DMS 273 (cell line): Measurements from ENCODE around the gene ATAT1.
A peak's percentile ranks its signal among the peaks of the same experiment; 100 is the strongest.

Source experiments
- DNase-seq: peaks from one replicate; lab custom pipeline; 2025; ENCODE audit not compliant: unreplicated experiment; lab: John Stamatoyannopoulos, UW

Gene ATAT1

DNA sequence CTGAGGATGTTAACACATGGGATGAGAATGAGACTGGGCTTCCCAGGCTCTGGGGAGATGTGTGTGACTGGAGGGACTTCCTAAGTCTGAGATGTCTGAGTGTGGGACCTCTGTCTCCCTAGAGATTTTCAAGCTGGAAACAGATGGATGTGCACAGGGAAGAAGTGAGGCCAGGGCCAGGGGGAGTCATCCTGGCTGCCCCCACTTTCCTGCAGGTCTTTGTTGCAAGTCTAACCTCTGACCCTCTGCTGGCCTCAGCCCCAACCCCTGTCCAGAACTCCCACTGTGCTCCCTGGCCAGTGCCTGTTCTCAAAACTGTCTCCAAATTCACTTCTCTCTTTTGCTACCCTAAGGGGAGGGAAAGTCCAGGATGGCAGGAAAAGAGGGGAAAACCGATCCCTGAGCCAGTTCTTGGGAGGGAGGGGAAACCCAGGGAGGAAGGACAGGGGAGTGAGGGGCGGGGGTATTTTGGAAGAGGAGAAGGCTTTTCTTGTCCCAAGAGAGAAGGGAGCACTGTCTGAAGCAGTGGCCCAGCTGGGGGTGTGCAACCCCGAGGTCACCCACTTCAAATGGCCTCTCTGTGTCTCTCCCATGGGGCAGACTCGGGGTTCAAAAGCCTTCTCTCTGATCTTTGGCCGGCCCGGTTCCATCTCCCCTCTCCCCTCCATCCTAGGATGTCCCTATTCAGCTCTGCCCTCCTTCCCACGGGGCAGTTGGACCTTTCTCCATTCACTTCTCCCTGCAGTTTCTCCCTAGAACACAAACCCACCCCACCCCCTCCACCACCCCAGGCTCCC is 56.7 kb downstream of the ATAT1 start:
- DNase-seq, result no peak

DNA sequence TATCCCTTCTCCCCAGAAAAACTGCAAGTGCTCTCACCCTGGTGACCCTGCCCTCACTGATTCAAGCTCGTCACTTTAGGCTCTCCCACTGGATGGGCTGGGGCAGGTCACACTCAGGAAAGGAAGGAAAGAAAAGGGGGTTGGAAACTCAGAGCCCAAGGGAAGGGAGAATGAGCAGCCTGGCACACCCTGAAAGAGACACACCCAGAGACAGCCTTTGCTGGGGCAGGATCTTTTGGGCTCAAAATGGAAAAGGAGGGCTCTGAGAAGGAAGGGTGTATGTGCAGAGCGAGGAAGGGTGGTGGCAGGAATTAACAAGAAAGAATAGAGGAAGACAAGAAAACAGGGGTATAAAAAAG is 57.3 kb downstream of the ATAT1 start:
- DNase-seq, result no peak

DNA sequence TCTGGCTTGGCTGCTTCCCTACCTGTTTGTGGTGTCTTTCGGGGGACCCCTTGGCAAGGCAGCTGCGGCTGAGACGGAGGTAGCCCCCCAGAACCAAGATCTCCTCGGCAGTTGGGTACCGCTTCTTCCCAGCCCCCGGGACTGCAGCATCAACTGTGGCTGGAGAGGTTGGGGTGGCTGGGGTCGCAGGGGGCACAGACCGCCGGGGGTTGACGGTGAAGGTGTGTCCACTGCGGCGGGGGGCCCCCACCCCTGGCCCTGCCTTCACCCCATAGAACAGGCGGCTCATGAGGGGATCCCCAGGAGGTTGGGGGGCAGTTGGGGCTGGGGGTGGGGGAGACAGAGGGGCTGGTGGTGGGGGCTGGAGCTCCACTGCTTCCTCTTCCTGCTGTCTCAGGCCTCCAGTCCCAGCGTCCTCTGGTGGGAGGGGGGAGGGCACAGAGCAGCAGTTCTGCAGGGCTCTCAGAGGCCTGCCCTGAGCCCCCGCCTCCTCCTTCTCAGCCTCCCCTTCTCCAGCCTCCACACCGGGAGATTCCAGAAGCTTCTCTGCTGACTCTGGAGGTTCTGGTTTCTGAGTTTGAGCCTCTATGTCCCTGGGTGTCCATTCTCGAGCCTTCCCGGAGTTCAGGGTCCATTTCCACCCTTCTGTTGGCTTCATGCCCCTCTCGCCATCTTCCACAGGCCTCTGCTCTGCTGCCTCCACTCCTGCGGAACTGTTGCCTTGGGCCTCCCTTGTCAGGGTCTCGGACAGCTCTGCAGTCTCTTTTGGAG is 57.9 kb downstream of the ATAT1 start:
- no peak for DNase-seq

DNA sequence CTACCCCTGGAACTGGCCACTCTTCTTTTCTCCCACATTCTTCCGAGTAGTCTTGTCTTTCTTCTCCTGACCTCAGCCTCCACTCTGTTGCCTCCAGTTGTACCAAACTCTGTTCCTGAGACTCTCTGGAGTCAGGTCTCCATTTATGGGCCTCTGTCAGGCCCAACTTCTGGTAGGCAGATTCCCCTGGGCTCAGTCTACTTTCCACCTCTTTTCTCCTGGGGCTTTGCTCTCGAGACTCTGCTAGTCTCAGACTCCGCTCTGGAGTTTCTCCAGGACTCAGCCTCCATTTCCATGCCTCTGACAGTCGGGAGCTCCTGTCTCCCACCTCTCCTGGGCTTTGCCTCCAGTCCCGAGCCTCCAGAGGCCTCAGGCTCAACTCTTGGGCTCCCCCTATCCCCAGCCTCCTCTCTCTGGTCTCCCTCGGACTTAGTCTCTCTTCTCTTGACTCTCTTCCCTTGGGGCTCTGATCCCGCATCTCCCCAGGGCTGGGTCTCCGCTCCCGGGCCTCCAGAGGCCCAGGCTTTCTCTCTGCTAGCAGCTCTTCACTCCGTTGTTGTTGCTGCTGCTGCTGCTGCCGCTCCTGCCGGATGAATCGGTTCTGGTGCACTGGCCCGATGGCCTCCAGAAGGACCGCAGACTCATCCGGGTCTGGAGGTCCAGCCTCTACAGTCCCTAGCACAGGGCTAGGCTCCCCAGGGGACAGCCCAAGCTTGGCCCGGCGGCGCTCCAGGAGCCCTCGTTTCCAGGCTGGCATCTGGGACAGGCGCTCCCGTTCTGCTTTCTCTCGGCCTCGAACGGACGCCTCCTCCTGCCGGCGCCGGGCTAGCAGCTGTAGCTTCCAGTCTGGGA is 58.7 kb downstream of the ATAT1 start:
- no peak for DNase-seq

DNA sequence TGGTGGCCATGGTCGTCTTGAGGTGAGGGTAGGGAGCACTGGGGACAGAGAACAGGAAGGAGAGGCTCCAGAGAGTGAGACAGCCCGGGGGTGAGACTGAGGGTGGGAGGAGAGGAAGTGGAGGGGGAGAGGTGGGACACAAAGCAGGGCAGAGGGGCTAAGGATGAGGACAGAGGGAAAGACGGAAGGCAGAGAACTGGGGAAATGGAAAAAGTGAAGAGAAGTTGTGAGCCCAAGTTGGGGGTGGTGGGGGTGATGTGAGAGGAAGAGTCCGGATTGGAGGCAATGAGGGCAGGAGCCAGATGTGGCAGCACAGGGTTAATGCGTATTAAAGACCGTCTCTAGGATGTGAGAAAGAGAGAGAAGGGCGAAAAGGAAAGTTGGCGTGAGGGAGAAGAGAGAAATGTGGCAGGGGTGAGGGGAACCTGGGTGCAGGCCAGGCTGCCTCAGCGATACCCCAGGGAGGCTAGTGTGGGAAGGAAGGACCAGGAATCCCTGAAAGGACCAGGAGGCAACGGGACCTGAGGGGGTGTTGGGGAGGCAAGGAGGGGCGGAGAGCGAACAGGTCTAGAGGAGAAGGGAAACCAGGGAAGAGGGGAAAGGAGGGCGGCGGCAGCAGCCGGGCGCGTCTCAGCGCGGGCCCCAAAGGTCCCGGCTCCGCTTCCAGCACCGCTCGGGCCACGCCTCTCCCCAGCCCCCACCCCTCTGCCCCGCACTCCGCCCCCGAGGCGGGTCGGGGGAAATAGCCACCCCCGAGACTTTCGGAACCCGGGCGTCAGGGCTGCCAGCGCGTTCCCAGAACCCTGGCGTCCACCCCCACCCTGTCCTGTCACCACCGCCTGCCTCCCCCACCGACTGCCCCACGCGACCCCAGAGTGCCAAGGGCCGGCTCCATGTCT is 59.6 kb downstream of the ATAT1 start, which contains the start of gene PPP1R18:
Gene PPP1R18 (minus strand): TSS at position 637 of the 899 bp plus-strand sequence. CDS start 627 bp downstream, at position 10.
- peak; percentile 81 for DNase-seq

DNA sequence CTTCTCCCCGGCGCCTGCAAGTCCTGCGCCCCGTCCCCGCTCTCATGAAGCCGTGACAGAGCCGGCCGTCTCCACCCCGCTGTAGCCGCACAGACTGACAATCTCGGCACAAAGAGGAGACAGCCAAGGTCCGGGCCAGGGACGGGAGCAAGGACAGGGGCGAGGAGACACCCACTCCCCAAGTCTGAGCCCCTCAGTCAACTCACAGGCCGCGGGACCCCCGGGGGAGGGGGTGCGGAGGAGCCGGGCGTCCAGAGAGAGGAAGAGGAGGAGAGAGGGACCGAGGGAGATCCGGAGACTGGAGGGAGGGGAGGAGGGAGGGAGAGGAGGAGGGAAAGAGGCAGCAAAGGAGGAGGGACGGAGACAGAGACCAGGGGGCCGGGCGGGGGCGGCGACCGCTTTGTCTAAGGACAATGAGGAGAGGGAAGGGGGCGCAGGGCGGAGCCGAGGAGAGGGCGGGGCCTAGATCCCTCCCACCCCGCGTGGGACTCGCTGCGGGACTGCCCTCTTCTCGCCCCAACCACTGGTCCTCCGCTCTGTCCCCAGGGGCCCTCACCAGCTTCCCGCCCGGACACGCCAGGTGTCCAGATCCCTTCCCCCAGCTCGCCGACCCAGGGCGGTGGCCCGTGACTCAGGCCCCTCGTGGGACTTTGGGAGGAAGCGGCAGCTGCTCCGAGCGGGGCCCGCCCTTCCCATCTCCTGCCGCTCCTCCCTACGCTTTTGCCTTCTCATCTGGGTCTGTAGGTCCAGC is 60.4 kb downstream of the ATAT1 start:
- DNase-seq, result peak; percentile 89

DNA sequence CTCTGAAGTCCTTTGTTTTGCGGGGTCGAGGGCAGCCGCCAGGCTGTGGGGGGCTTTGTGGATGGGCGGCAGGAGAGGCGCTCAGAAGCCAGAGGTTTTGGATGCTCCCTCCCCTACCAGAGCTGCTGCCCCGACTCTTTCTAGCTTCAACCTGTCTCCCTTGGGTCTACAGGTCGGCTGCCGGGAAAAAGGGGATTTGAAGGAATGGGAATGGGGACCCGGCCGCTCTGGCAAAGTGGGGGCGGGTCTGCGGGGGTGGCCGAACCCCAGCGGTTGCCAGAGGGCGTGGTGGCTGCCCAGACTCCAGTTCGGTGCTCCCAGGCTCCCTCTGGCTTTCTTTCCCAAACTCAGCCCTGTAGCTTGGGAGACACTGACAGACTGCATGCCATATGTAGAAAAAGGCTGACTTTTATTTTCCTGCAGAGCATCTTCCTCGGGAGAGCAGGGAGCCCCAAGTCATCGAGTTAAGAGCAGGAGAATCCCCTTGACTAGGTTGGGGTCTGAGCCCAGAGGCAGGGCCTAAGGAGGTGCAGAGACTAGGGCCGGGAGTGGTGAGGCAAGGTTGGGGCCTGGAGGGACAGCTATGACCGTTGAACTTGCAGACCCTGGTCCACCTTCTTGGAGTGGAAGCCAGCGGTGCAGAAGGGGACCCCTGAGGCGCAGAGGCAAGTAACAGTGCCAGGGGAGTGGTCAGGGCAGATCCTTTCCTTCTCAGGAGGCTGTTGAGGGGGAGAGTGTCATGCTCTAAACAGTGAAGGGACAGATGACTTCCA is 61.2 kb downstream of the ATAT1 start:
- DNase-seq, result peak; percentile 65

DNA sequence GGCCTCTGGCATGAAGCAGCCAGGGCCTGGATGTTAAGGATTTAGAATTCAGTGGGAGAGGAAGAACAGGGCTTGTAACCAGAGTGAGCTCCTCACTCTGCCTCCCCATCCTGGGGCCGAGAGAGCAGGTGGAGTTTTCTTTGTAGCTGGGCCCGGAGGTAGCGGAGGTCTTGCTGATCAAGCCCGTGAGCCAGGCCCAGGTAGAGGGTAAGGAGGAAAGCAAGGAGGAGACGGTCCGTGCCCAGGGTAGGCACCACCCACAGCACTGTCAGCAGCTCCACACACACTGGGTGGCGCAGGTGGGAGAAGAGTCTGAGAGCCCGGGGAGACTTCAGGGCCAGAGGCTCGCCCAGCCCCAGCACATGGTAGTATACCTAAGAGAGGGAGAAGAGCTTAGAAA is 61.9 kb downstream of the ATAT1 start:
- no peak for DNase-seq

DNA sequence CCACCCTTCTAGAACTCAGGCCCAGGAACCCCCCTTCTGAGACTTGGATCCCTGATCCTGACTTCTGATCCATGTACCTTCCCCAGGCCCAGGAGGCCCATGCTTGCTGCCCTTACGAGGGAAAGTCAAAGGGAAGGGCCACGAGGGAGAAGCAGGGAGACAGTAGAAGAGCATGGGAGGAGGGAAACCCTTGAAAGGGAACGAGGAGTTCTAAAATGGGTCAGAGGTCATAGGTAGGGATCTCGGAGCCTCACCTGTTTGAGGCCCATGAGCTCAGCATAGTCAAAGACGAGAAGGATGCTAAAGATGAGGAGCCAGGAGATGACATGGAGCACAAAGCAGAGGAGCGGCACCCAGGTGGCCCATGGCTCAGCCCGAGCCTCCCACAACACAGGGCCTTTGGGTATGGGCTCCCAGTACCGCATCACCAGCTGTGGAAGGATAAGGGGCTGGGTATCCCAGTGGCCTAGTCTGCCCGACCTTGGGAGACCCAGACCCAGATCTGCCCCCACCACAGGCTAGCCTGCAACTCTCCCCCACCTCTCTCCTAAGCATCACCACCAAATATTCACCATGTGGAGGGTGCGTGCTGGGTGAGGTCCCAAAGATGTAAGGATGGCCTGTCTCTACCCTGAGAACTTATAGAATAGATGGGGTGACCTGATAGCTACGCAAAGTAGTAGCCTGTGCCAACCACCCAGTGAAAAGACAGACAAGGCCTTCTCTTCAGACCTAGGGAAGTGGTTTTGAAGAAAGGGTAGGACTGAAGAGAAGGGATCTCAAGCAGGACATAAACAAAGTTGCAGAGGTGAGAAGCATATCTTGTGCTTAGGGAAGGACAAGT is 62.6 kb downstream of the ATAT1 start:
- no peak for DNase-seq

DNA sequence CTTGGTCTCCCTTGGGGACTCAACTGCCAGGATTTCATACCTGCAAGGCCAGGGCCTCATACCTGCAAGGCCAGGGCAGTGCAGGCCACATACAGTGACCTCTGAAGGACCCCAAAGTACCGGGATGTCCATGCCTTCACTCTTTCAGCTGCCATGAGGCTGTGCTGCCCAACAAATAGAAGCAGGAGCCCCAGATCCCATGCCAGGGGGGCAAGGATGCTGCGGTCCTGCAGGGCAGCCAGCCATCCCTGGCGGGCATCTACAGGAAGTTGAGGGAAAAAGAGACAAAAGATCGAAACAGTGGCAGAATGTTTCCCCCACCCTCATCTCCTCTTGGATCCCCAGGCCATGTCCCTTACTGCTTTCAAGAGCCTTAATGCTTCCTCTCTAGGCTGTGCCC is 63.3 kb downstream of the ATAT1 start:
- DNase-seq, result no peak

DNA sequence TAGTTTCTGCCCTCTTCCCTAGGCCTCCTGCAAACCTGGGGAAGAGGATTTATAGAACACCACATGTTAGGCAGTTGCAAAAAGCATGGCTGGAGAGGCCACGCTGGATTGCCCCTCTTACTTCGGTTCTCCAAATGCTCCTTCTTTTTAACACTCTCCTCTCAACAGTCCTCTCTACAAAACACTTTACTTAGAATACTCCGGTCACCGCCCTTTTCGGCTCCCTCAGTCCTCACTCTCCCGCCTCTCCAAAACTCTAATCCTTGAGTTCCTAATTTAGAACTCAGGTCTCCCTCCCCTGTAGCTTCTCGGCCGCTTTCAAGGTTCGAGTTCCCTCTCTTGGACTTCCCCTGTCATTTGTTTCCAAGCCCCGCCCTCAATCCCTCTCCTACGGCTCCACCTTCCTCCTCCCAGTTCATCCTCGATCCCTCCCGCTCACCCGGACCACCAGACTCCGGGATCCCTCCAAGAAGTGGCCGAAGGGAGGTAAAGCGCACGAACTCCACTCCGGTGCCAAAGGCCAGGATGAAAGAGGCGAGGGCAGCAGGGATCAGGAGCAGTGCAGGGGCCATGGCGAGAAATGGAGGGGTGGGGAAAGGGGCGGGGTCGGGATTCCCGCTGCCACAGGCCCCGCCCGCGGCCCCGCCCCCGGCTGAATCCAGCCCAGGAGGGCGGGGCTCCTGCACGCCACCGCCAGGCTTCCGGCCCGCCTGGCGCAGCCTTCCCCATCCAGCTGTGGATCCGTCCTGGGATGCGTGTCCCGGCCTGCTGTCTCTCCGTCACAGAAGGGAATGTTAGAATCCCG is 63.9 kb downstream of the ATAT1 start, which contains the start of gene NRM:
Gene NRM (minus strand): TSS at position 582 of the 805 bp plus-strand sequence. CDS start 10 bp downstream, at position 572.
- peak; percentile 96 for DNase-seq

DNA sequence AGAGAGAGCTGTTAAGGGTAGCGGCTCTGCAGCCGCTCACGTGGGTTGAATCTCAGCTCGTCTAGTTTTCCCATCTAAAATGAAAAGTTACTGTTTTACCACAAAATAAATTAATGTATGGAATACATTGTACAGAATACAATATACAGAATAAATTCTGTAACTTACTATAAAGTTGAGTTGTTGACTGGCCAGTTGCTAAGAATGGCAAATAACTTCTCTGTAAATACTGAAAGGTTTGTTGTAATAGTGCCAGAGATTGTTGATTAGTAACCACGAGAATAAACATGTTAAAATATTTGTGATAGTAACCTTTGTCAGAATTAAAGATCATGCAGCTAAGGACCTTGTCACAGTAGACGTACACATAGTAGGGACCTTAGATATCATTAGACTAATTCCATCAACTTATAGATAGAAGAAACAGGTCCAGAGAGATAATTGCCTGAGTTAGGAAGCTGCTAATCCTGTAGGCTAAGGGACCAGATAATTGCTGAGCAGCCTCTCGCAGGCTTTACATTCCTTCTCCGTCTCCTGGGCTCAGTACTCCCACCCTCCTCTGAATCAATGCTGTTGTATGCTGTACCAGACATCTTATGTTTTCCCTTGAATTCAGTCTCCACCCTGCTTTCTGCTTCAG is 64.7 kb downstream of the ATAT1 start:
- no peak for DNase-seq
